Psoas muscle (tissue), 8 donors: ENCODE measurements around the gene RAB3D. TPM values are rescaled to one million over a fixed set of nuclear protein-coding genes. Genes with fewer than 3 reads are reported as not detected.

Experiments used
- ATAC-seq, 4 donors: fragments of 200-7000 bp; cut with Tn5 transposase; one replicate each; pipeline ENCODE4 v1.9.1; 2020; ENCODE audit warnings: moderate library complexity in 3 of 4, mild to moderate bottlenecking in 2 of 4
- DNase-seq, 2 donors: peaks; one replicate each; pipeline ENCODE4 v3.0.0-alpha.2; 2020
- H3K27ac ChIP-seq: fragments of 200-600 bp; one replicate; pipeline ENCODE4 v1.8.0; 2022
- H3K27me3 ChIP-seq, 3 donors: fragments of 200-600 bp in 1 of 3; one replicate each; pipeline versions ENCODE4 v1.6.1 to v1.8.0; 2013 to 2022; ENCODE audit warnings: low read length in 2 of 3, mild to moderate bottlenecking in 2 of 3, moderate library complexity in 1 of 3; ENCODE audit not compliant: insufficient read depth in 3 of 3
- H3K36me3 ChIP-seq, 2 donors: fragments of 200-600 bp in 1 of 2; one replicate each; pipeline versions ENCODE4 v1.6.1 to v1.8.0; 2013 to 2022; ENCODE audit warnings: low read depth in 1 of 2, mild to moderate bottlenecking in 1 of 2, moderate library complexity in 1 of 2; ENCODE audit not compliant: insufficient read depth in 1 of 2
- H3K4me1 ChIP-seq: fragments of 200-600 bp; one replicate; pipeline ENCODE4 v1.8.0; 2022
- H3K4me3 ChIP-seq: fragments of 200-600 bp; one replicate; pipeline ENCODE4 v1.8.0; 2022; ENCODE audit warnings: mild to moderate bottlenecking
- H3K9me3 ChIP-seq: fragments of 200-600 bp; one replicate; pipeline ENCODE4 v1.8.0; 2022
- CTCF ChIP-seq: fragments of 200-600 bp; IDR thresholded peaks from one replicate; pipeline ENCODE4 v1.8.0; 2022; ENCODE audit warnings: antibody characterized with exemption
- WGBS, 3 donors: extraction: QIAGEN DNeasy Blood & Tissue Kit; methylation state at CpG; one replicate each; pipeline versions ENCODE4 v1.1.6 to v1.1.7; 2013; 5-methylcytosine and 5-hydroxymethylcytosine counted together
- intact Hi-C, 2 donors: fragments of 100-400 bp; cut with DNase I; formaldehyde crosslinking; loops; one replicate each; pipeline versions ENCODE4 v1.11.0 to v1.14.2; 2022
- polyA plus RNA-seq, 3 donors: library from polyadenylated mRNA; stranded (reverse); fragments of 200-250 nt; gene quantifications; one replicate each; pipeline ENCODE4 v1.2.3, GENCODE V29; 2013
- total RNA-seq, 4 donors: library from RNA; stranded (reverse); fragmentation: NEBNext Ultra II Directional in 2 of 4; extraction: Animal tissue kit (Norgen Biotek cat#: 25700) in 2 of 4; gene quantifications; one replicate each; pipeline versions ENCODE4 v1.2.1 to v1.2.4, GENCODE V29; 2021 to 2023
- donor health status: healthy with polysubstance abuse.
- donor health status: DM: no; HTN: no; CAD: no; lungs with moderate emphysema.
- donor health status: Bipolar disorder and iron deficiency.
- donor health status: healthy.
- donor health status: DM: yes; HTN: yes; CAD: no.
- donor health status: DM: no; HTN: no; CAD: no.
- donor health status: DM: no; HTN: no; CAD: no.
- donor health status: DM: yes; HTN: yes; CAD: no.

Gene RAB3D
- total and polyA plus RNA-seq, 7 donors = 1.1 to 5.6 (median 4.0) TPM

GRCh38 chr19:11367528-11367927, 28.1 kb upstream of the RAB3D start:
- H3K27ac ChIP-seq = no peak overlapping the region
- no peak for TF ChIP-seq CTCF
- H3K36me3 ChIP-seq = peaks cover 0 to 68% of the 10 kb centered on the region in 2 donors
- H3K4me1 ChIP-seq = no peaks in the 10 kb centered on the region
- intact Hi-C loops = no loop called here
- H3K9me3 ChIP-seq = no peaks in the 10 kb centered on the region
- WGBS, 3 donors = 66 to 83% (median 74%) methylated on average over 2 of the region's 2 CpGs
- no peaks in the 10 kb centered on the region for H3K27me3 ChIP-seq
- H3K4me3 ChIP-seq = no peak overlapping the region
- no peak for DNase-seq
- ATAC-seq = no peak

- H3K9me3 ChIP-seq = no peaks in the 10 kb centered on the region
- TF ChIP-seq CTCF = no peak
- no peaks in the 10 kb centered on the region for H3K27me3 ChIP-seq
- H3K4me1 ChIP-seq = no peaks in the 10 kb centered on the region
- no peak for ATAC-seq
- H3K27ac ChIP-seq = no peak overlapping the region
- intact Hi-C loops = no loop called here
- no peak for DNase-seq
- H3K36me3 ChIP-seq = peaks cover 0 to 76% of the 10 kb centered on the region in 2 donors
- no peak overlapping the region for H3K4me3 ChIP-seq
- 67 to 73% (median 71%) methylated on average over 7 of the region's 7 CpGs for WGBS, 3 donors
Measured at GRCh38 chr19:11365557-11366117, 26.2 kb upstream of the RAB3D start.

- no peaks in the 10 kb centered on the region for H3K4me1 ChIP-seq
- intact Hi-C loops = no loop called here
- DNase-seq (no peak), ATAC-seq (no peak)
- H3K36me3 ChIP-seq = peaks cover 0 to 77% of the 10 kb centered on the region in 2 donors
- no peaks in the 10 kb centered on the region for H3K27me3 ChIP-seq
- H3K27ac ChIP-seq = no peak overlapping the region
- H3K4me3 ChIP-seq = no peak overlapping the region
- no peak for TF ChIP-seq CTCF
- WGBS, 3 donors = 55 to 81% (median 69%) methylated on average over 5 of the region's 5 CpGs
- no peaks in the 10 kb centered on the region for H3K9me3 ChIP-seq
Measured at GRCh38 chr19:11364935-11365334, 25.5 kb upstream of the RAB3D start.

- H3K4me1 ChIP-seq = no peaks in the 10 kb centered on the region
- peak in 1 of 4 donors; percentile 20 for ATAC-seq
- H3K4me3 ChIP-seq = no peak overlapping the region
- no peak for TF ChIP-seq CTCF
- DNase-seq = no peak
- H3K9me3 ChIP-seq = no peaks in the 10 kb centered on the region
- WGBS, 3 donors = 87 to 90% (median 89%) methylated on average over 25 to 28 of the region's 28 CpGs
- intact Hi-C loops = no loop called here
- no peak overlapping the region for H3K27ac ChIP-seq
- no peaks in the 10 kb centered on the region for H3K27me3 ChIP-seq
- peaks cover 0 to 79% of the 10 kb centered on the region in 2 donors for H3K36me3 ChIP-seq
Measured at GRCh38 chr19:11364296-11364904, 24.9 kb upstream of the RAB3D start.

GRCh38 chr19:11363881-11364280, 24.4 kb upstream of the RAB3D start:
- TF ChIP-seq CTCF = no peak
- DNase-seq (no peak), ATAC-seq (no peak)

More at GRCh38 chr19:11363881-11364280, 24.4 kb upstream of the RAB3D start:
- H3K27me3 ChIP-seq = no peaks in the 10 kb centered on the region
- H3K36me3 ChIP-seq = peaks cover 0 to 83% of the 10 kb centered on the region in 2 donors
- WGBS, 3 donors = 85 to 91% (median 89%) methylated on average over 10 of the region's 10 CpGs
- no peaks in the 10 kb centered on the region for H3K4me1 ChIP-seq
- intact Hi-C loops = no loop called here
- H3K27ac ChIP-seq = no peak overlapping the region
- no peaks in the 10 kb centered on the region for H3K9me3 ChIP-seq
- H3K4me3 ChIP-seq = no peak overlapping the region
